ENCODE results near the gene PDCD2L. TPM values are rescaled to one million over a fixed set of nuclear protein-coding genes. Genes with fewer than 3 reads are reported as not detected.

PDCD2L gene
- total RNA-seq = 10 to 100 TPM in 3 of 4 donors, 1 to 10 TPM in 1; 8.6 to 14.8 (median 12.5) TPM

GRCh38 chr19:34404109-34404909, at the start of gene PDCD2L:
PDCD2L (plus strand) TSS chr19:34404399; CDS start chr19:34404431, 32 bp downstream.
- no peaks in the 10 kb centered on the region for H3K9me3 ChIP-seq
- H3K4me1 ChIP-seq = peaks cover 5 to 16% (median 12%) of the 10 kb centered on the region in 4 donors
- H3K27me3 ChIP-seq = no peaks in the 10 kb centered on the region
- H3K36me3 ChIP-seq = peaks cover 16 to 37% (median 25%) of the 10 kb centered on the region in 4 donors
- peak; percentile 96 for DNase-seq (ENCODE audit: extremely low spot score)
- H3K4me3 ChIP-seq = peak within 1 kb of the TSS; percentile 74 to 97 (median 89)
- intact Hi-C loops (cut with DNase I) = no loop called here
- H3K27ac ChIP-seq (replicated peaks in 1 of 4) = peak within 1 kb of the TSS; percentile 55 to 75 (median 66)
- under 1% methylated on average over 16 of the region's 69 CpGs for WGBS
- peak in 1 of 3 experiments; percentile 13 for TF ChIP-seq CTCF (IDR thresholded peaks at IDR 0.05)
- TF ChIP-seq EP300 (IDR thresholded peaks at IDR 0.05) = no peak
- TF ChIP-seq POLR2AphosphoS5 (IDR thresholded peaks at IDR 0.05) = peak; percentile 88
- peak; percentile 47 for TF ChIP-seq POLR2A (IDR thresholded peaks at IDR 0.05; ENCODE audit: low read depth)

GRCh38 chr19:34355201-34355600, 49.0 kb upstream of the PDCD2L start:
- TF ChIP-seq EP300 (IDR thresholded peaks at IDR 0.05) (no peak), POLR2AphosphoS5 (IDR thresholded peaks at IDR 0.05) (no peak)
- Histone ChIP-seq H3K27me3 (no peaks in the 10 kb centered on the region), H3K36me3 (peaks cover 23 to 59% (median 51%) of the 10 kb centered on the region in 4 donors), H3K4me3 (no peak overlapping the region), H3K9me3 (no peaks in the 10 kb centered on the region), H3K4me1 (peaks cover 7 to 21% (median 19%) of the 10 kb centered on the region in 4 donors), H3K27ac (replicated peaks in 1 of 4) (no peak overlapping the region)
- DNase-seq (ENCODE audit: extremely low spot score) = no peak
- intact Hi-C loops (cut with DNase I) = no loop called here
- WGBS = 99% methylated on average over 8 of the region's 8 CpGs

- 93% methylated on average over 3 of the region's 4 CpGs for WGBS
- Histone ChIP-seq H3K9me3 (no peaks in the 10 kb centered on the region), H3K36me3 (peaks cover 23 to 42% (median 37%) of the 10 kb centered on the region in 4 donors), H3K27me3 (no peaks in the 10 kb centered on the region), H3K4me1 (peaks cover 7 to 21% (median 19%) of the 10 kb centered on the region in 4 donors), H3K4me3 (no peak overlapping the region), H3K27ac (replicated peaks in 1 of 4) (no peak overlapping the region)
- intact Hi-C loops (cut with DNase I) = no loop called here
- TF ChIP-seq POLR2A (IDR thresholded peaks at IDR 0.05; ENCODE audit: low read depth) (no peak), POLR2AphosphoS5 (IDR thresholded peaks at IDR 0.05) (no peak), EP300 (IDR thresholded peaks at IDR 0.05) (no peak), CTCF (IDR thresholded peaks at IDR 0.05) (no peak)
- DNase-seq (ENCODE audit: extremely low spot score) = no peak
These were observed 47.3 kb upstream of the PDCD2L start for GRCh38 chr19:34356875-34357274.

- DNase-seq (ENCODE audit: extremely low spot score) = no peak
- H3K4me1 ChIP-seq = peaks cover 7 to 21% (median 19%) of the 10 kb centered on the region in 4 donors
- no peak for TF ChIP-seq POLR2AphosphoS5 (IDR thresholded peaks at IDR 0.05)
- TF ChIP-seq CTCF (IDR thresholded peaks at IDR 0.05) = no peak
- no peak for TF ChIP-seq POLR2A (IDR thresholded peaks at IDR 0.05; ENCODE audit: low read depth)
- no peak for TF ChIP-seq EP300 (IDR thresholded peaks at IDR 0.05)
- no peak overlapping the region for H3K4me3 ChIP-seq
- intact Hi-C loops (cut with DNase I) = no loop called here
- H3K27ac ChIP-seq (replicated peaks in 1 of 4) = peak overlapping the region in 1 of 4 donors; percentile 90
- 100% methylated on average over 3 of the region's 4 CpGs for WGBS
- H3K27me3 ChIP-seq = no peaks in the 10 kb centered on the region
- no peaks in the 10 kb centered on the region for H3K9me3 ChIP-seq
- peaks cover 23 to 36% (median 32%) of the 10 kb centered on the region in 4 donors for H3K36me3 ChIP-seq
These were observed 46.8 kb upstream of the PDCD2L start for GRCh38 chr19:34357431-34357830.

- 1% methylated on average over 8 of the region's 61 CpGs for WGBS
- Histone ChIP-seq H3K4me1 (peaks cover 7 to 23% (median 21%) of the 10 kb centered on the region in 4 donors), H3K36me3 (peaks cover 10 to 20% (median 16%) of the 10 kb centered on the region in 4 donors), H3K27me3 (no peaks in the 10 kb centered on the region), H3K4me3 (peak overlapping the region; percentile 53 to 62 (median 54)), H3K9me3 (no peaks in the 10 kb centered on the region), H3K27ac (replicated peaks in 1 of 4) (peak overlapping the region; percentile 80 to 90 (median 82))
- intact Hi-C loops (cut with DNase I) = no loop called here
- peak; percentile 99 for DNase-seq (ENCODE audit: extremely low spot score)
- TF ChIP-seq POLR2A (IDR thresholded peaks at IDR 0.05; ENCODE audit: low read depth) = no peak
- TF ChIP-seq EP300 (IDR thresholded peaks at IDR 0.05) = no peak
- peak; percentile 84 to 96 for TF ChIP-seq POLR2AphosphoS5 (IDR thresholded peaks at IDR 0.05)
- peak; percentile 48 to 69 (median 66) for TF ChIP-seq CTCF (IDR thresholded peaks at IDR 0.05)
These were observed 44.9 kb upstream of the PDCD2L start for GRCh38 chr19:34359140-34359953.

All from esophagus muscularis mucosa (tissue), 4 donors.